DOHH2 (cell line): ENCODE results near the gene DCTN4.
A peak's percentile ranks its signal among the peaks of the same experiment; 100 is the strongest.

Experiments
- H3F3A ChIP-seq: fragments of 200-600 bp; sonication (generic), shearing (Covaris generic); 2 replicates; pipeline ENCODE4 v1.6.0; 2016; ENCODE audit warnings: antibody characterized with exemption, mild to moderate bottlenecking; ENCODE audit not compliant: control insufficient read depth, insufficient read depth
- H3K27ac ChIP-seq: fragments of 200-600 bp; sonication (generic); 2 replicates; pipeline ENCODE4 v1.5.1; 2014; ENCODE audit warnings: low read depth, mild to moderate bottlenecking, low read length, moderate library complexity
- H3K27me3 ChIP-seq: fragments of 200-600 bp; sonication (generic); 2 replicates; pipeline ENCODE4 v1.6.1; 2014; ENCODE audit warnings: mild to moderate bottlenecking, low read length, mixed read lengths; ENCODE audit not compliant: control insufficient read depth
- H3K36me3 ChIP-seq: fragments of 200-600 bp; sonication (generic); 2 replicates; pipeline ENCODE4 v1.6.1; 2014; ENCODE audit warnings: mild to moderate bottlenecking, low read length, moderate library complexity, mixed read lengths; ENCODE audit not compliant: control insufficient read depth
- H3K4me1 ChIP-seq: fragments of 200-600 bp; sonication (generic); 2 replicates; pipeline ENCODE4 v1.6.1; 2014; ENCODE audit warnings: mild to moderate bottlenecking, low read length, mixed read lengths; ENCODE audit not compliant: control insufficient read depth
- H3K4me2 ChIP-seq: fragments of 200-600 bp; sonication (generic); 2 replicates; pipeline ENCODE4 v1.6.0; 2014; ENCODE audit warnings: mild to moderate bottlenecking, low read length, moderate library complexity
- H3K4me3 ChIP-seq: fragments of 200-600 bp; sonication (generic); 2 replicates; pipeline ENCODE4 v1.5.1; 2014; ENCODE audit warnings: mild to moderate bottlenecking, low read length, mixed read lengths
- H3K79me2 ChIP-seq: fragments of 200-600 bp; sonication (generic); 2 replicates; pipeline ENCODE4 v1.6.1; 2014; ENCODE audit warnings: mild to moderate bottlenecking, low read length, mixed read lengths; ENCODE audit not compliant: control insufficient read depth
- H3K9me2 ChIP-seq: fragments of 200-600 bp; sonication (generic); replicated peaks from 2 replicates; pipeline ENCODE4 v1.6.1; 2014; ENCODE audit warnings: mild to moderate bottlenecking, low read length, mixed read lengths; ENCODE audit not compliant: control insufficient read depth
- H3K9me3 ChIP-seq: fragments of 200-600 bp; sonication (generic); 2 replicates; pipeline ENCODE4 v1.6.1; 2014; ENCODE audit warnings: antibody characterized with exemption, low read length, mixed read lengths; ENCODE audit not compliant: control insufficient read depth, insufficient read depth
- H4K20me1 ChIP-seq: fragments of 200-600 bp; sonication (generic); 2 replicates; pipeline ENCODE4 v1.6.0; 2014; ENCODE audit warnings: low read depth, mild to moderate bottlenecking, antibody characterized with exemption, low read length, moderate library complexity; ENCODE audit not compliant: control insufficient read depth, insufficient read depth
- EZH2phosphoT487 ChIP-seq: fragments of 200-600 bp; sonication (generic); IDR thresholded peaks from 2 replicates; pipeline ENCODE4 v1.6.1; 2017; ENCODE audit warnings: borderline replicate concordance, mild to moderate bottlenecking, antibody characterized with exemption, low read length, moderate library complexity, mixed read lengths
- TF ChIP-seq, protein P1 (sequence below): fragments of 200-600 bp; sonication (generic); IDR thresholded peaks from one replicate; pipeline ENCODE4 v1.5.1; 2014; ENCODE audit warnings: antibody characterized with exemption, mild to moderate bottlenecking, low read depth, low read length; ENCODE audit not compliant: poor library complexity, severe bottlenecking

DCTN4 gene

GRCh38 chr5:150672884-150673275 lies 85.9 kb downstream of the DCTN4 start:
- no peaks in the 10 kb centered on the region for H3F3A ChIP-seq
- H3K79me2 ChIP-seq = no peaks in the 10 kb centered on the region
- no peaks in the 10 kb centered on the region for H4K20me1 ChIP-seq
- H3K9me3 ChIP-seq = no peaks in the 10 kb centered on the region
- H3K36me3 ChIP-seq = no peaks in the 10 kb centered on the region
- no peak overlapping the region for H3K27ac ChIP-seq
- H3K4me3 ChIP-seq = no peak overlapping the region
- TF ChIP-seq, protein P1, sequence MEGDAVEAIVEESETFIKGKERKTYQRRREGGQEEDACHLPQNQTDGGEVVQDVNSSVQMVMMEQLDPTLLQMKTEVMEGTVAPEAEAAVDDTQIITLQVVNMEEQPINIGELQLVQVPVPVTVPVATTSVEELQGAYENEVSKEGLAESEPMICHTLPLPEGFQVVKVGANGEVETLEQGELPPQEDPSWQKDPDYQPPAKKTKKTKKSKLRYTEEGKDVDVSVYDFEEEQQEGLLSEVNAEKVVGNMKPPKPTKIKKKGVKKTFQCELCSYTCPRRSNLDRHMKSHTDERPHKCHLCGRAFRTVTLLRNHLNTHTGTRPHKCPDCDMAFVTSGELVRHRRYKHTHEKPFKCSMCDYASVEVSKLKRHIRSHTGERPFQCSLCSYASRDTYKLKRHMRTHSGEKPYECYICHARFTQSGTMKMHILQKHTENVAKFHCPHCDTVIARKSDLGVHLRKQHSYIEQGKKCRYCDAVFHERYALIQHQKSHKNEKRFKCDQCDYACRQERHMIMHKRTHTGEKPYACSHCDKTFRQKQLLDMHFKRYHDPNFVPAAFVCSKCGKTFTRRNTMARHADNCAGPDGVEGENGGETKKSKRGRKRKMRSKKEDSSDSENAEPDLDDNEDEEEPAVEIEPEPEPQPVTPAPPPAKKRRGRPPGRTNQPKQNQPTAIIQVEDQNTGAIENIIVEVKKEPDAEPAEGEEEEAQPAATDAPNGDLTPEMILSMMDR = no peak
- TF ChIP-seq EZH2phosphoT487 = no peak
- H3K9me2 ChIP-seq = no peaks in the 10 kb centered on the region
- H3K4me1 ChIP-seq = no peaks in the 10 kb centered on the region
- H3K4me2 ChIP-seq = no peak overlapping the region
- peaks cover 38% of the 10 kb centered on the region for H3K27me3 ChIP-seq

DNA sequence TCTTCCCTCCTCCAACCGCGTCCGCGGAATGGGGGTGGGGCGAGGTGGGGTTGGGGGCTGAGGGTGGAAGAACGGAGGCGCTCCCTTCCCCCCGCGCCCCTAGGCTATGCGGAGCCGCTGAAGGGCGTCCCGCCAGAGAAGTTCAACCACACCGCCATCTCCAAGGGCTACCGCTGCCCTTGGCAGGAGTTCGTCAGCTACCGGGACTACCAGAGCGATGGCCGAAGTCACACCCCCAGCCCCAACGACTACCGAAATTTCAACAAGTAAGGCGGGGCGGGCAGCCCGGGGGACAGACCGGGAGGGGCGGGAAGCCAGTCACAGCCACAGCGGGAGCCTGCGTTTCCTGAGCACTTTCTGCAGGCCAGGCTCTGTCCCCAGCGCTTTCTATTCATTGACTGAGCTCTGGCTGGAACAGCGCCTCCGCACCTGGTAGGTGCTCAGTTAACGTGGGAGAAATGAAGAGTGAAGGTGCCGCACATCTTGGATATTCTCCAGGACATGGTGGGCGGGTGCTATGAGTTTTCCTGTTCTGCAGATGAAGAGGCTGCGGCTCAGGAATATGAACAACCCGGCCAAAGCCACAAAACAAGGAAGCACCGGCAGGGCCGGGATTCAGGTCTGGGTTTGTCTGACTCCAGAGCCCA lies 86.5 kb downstream of the DCTN4 start:
- Histone ChIP-seq H3K4me1 (no peaks in the 10 kb centered on the region), H3K9me2 (no peaks in the 10 kb centered on the region), H3K27me3 (peaks cover 41% of the 10 kb centered on the region), H3K4me2 (peak overlapping the region; percentile 16; the same call in 1 of the 2 replicates), H3K36me3 (no peaks in the 10 kb centered on the region), H3K27ac (no peak overlapping the region), H3F3A (no peaks in the 10 kb centered on the region), H3K79me2 (no peaks in the 10 kb centered on the region), H4K20me1 (no peaks in the 10 kb centered on the region), H3K4me3 (no peak overlapping the region), H3K9me3 (no peaks in the 10 kb centered on the region)
- TF ChIP-seq, protein P1 = no peak
- peak; percentile 61; the same call in 1 of the 2 replicates for TF ChIP-seq EZH2phosphoT487

GRCh38 chr5:150671509-150672236 lies 87.1 kb downstream of the DCTN4 start:
- Histone ChIP-seq H3F3A (no peaks in the 10 kb centered on the region), H3K79me2 (no peaks in the 10 kb centered on the region), H3K4me3 (no peak overlapping the region), H4K20me1 (no peaks in the 10 kb centered on the region), H3K27ac (no peak overlapping the region), H3K9me3 (no peaks in the 10 kb centered on the region), H3K9me2 (no peaks in the 10 kb centered on the region), H3K27me3 (peaks cover 44% of the 10 kb centered on the region), H3K4me1 (no peaks in the 10 kb centered on the region), H3K4me2 (peak overlapping the region; percentile 16; the same call in 1 of the 2 replicates), H3K36me3 (no peaks in the 10 kb centered on the region)
- no peak for TF ChIP-seq EZH2phosphoT487
- TF ChIP-seq, protein P1 = no peak
